ENCODE data around the gene SAFB.
"Not testable (repeated sequence)": the region's sequence is repeated elsewhere in the genome, so short reads cannot be mapped to it uniquely, and the experiment has no call there.

SAFB gene

DNA sequence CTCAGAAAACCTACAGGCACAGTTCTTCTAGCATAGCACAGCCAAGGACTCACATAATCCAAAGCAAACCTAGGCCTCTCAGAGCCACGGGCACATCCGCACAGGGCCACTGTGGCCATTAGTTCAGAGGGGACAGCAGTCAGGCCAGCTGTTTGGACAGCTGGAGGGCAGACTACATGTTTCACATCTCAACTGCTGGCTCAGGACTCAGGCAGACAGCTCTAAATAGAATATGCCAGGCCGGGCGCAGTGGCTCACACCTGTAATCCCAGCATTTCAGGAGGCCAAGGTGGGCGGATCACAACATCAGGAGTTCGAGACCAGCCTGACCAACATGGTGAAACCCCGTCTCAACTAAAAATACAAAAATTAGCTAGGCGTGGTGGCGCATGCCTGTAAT lies 27.1 kb upstream of the SAFB start:
- DNase-seq = no peak

DNA sequence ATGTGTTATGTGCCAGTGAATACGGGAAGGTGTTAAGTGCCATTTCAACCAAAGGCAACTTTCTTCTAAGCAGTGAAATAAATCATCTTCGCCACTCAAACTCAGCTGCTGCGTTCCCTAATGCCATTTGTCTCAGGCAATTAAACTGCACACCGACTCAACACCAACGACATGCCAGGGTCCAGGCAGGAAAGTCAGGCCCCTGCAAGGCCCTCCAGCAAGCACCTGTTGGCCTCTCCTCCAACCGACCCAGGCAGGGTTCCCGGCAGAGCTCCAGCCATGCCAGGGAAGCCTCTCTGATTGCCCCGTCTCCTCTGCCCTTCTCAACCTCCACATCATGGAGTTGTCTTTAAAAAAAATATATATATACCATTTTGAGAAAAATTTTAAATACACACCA lies 22.1 kb upstream of the SAFB start:
- no peak for DNase-seq

DNA sequence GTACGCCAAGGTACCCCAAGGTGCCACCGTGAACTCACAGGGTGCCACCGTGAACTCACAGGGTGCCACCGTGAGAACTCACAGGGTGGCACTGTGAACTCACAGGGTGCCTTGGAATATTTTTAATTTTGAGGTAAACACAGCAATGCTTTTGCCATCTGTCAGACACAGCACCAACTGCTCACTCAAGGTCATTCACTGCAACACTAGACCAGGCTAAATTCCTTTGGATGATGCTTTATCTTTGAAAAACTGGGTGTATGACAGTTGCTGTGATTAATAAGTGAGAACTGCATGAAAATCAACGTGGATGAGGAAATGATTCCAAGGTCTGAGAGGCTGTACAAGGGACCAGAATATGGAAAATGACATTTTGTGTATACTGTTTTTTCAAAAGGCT lies 19.3 kb upstream of the SAFB start:
- DNase-seq = no peak

DNA sequence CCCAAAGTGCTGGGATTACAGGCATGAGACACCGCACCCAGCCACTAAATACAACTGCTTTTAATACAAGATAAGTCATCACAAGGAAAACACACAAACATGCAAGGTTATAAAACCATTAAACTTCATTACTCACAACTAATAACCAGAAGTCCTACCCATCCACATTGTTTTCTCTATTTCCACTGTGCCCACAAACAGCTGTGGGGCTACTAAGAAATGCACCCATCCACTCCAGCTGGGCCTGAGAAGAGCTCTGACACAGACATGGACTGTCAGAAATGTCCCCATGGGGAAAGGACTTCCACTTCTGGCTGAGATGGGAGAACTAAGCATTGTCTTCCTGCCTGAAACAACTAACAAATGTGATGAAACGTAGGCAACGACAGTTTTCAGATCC lies 17.5 kb upstream of the SAFB start:
- no peak for DNase-seq

GRCh38 chr19:5607318-5608275 lies 15.3 kb upstream of the SAFB start:
- DNase-seq = no peak

- no peak for DNase-seq
Observed at GRCh38 chr19:5608291-5608690, 14.6 kb upstream of the SAFB start.

DNA sequence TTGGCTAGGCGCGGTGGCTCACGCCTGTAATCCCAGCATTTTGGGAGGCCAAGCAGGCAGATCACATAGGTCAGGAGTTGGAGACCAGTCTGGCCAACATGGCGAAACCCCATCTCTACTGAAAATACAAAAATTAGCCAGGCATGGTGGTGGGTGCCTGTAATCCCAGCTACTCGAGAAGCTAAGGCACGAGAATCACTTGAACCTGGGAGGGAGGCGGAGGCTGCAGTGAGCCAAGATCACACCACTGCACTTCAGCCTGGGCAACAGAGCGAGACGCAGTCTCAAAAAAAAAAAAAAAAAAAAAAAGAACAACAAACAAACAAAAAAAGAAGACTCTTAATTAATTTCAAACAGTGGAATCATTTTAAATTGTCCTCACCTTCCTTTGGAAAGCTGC lies 14.1 kb upstream of the SAFB start:
- not testable (repeated sequence) for DNase-seq

DNA sequence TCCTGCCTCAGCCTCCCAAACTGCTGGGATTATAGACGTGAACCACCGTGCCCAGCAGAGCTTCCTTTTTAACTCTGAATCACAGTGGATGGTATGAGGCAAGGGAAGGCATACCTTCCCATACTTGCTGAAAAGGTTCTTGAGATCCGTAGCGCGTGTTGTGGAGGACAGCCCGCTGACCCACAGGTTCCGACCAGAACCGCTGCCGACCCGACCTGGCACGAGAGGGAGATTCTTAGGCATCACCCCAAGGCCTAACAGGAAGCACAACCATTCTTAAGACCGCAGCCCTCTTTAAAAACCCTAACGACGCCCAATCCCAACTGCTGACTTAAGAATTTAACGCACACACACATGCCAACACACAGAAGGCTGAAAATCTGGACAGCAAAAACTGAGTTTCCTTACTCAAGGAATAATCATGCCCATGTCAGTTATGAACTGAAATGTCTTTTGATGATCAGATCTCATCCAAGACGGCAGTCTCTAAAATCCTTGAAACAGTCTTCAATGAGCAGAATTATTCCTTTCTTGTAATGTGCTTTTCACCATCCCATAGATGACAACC lies 12.9 kb upstream of the SAFB start:
- DNase-seq = no peak

DNA sequence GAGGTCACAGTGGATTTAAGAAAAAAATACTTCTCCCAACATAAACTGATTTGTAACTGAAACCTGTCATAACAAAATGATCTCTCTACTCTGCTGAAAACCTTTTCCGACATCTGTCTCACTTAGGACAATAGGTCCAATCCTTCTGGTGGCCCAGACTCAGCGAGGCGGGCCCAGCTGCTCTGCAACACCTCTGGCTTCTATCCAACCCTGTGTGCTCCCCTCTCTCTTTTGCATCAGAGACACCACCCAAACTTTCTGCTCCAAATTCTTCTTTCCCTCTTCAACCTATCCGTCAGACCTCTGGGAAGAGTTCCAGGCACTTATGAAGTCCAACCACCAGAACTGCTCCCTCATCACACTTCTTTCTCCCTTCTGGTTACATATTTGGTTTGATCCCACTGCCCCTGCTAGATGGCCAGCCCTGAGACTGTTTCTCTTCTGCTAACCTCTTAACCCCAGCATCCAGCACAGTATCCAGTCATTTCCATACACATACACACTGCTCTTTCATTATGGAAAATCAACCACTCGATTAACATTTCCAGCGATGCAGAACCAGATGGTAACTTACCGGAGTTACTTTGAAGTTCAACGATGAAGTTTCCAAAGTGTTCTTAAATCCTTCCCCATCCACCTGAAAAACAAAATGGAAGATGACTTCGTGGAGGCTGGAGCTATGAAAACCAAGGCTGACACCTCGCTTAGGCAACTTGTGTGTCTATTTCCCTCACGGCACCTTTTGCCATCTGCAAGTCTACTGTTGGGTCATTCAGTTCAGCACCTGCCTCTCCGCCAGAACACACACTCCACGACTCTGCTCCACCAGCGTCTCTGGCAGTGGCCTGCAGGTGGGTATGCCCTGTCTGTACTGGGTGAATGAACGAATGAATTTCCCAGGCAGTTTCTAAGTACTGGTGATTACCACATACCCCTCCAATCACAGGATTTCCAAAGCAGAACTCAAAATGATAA lies 9.7 kb upstream of the SAFB start:
- DNase-seq = no peak

DNA sequence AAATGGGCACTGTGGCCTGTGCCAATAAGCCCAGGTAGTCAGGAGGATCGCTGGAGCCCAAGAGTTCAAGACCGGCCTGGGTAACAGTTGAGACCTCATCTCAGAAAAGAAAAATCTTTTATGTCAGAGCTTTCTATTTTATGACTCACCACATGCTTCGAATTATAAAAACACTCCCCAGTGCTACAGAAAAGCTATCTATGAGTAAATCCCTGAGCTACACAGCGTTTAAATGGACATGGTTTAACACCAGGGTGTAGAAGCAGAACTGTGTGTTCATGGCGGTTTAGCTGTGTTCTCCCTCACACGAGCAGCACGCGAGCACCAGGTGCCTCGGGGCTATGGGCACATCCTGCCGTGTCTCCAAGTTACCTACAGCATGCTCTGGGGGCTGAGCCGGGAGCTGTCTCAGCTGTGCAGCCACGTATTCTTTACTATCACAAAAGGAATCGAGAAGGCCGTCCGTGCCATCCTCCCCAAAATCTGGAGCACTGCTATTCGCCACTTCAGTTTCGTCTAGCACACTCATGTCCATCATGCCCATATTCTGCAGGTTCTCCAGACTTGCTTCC lies 7.0 kb upstream of the SAFB start:
- DNase-seq = no peak

DNA sequence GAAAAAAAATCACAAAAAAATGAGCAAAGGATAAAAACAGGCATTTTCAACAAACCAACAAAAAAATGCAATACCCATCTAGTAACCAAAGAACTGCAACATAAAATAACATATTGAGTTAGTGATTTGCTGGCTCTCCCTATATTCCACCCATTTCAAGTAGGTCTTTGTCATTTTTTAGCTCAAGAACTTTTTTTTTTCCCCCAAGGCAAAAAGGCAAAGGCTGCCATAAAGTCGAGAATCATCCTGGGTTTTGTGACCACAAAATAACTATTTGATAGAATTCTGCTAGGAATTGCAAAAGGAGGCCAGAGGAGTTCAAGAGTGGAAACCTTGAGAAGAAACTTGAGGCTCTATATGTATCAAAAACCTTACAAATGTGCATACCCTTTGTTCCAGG lies 5.8 kb upstream of the SAFB start:
- DNase-seq = no peak

DNA sequence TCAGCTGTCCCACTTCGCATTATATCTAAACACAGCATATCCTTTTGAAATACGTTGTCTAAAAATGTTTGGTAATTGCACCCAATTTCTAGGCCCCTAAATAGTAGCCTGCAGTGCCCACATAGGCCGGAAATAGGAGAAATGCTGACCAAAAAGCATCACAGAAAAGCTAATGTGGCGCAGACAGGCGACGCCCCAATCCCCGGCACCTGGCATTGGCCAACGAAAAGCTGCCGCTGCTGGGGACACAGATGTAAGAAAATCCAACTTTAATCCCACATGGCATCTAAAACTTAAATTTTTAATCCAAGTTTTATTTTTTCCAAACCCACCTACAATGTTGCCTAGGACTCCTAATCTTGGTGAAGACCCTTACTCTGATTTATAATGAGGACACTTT lies 4.3 kb upstream of the SAFB start:
- DNase-seq = no peak

GRCh38 chr19:5619946-5620345 lies 2.9 kb upstream of the SAFB start:
- DNase-seq = no peak

DNA sequence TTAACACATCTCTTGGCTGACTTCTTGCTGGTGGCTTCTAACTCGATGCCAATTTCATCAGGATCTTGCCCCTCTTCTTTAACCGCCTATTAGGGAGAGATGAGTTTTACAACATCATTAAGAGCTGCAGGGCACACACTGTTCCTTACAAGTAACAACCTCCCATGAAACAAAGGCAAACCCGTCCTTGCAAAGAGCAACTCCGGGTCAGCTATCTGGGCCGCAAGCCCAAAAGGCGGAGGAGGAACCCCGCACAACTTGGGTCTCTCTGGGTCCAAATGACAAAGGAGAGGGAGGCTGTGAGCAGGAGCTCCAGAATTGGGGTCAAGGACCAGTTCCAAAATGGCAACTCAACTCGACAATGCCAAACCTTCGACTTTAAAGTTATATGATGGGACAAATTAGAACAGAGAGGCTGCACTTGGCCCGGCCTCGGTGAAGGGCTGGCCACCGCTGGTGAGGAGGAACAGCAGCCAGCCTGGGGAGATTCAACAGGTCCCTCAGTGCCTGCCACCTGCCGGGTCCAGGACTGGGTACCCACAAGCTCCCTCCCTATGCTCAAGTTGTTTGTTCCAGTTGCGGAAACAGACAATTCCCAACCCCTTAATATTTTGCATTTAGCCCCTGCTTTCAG lies 1.5 kb upstream of the SAFB start:
- no peak for DNase-seq

DNA sequence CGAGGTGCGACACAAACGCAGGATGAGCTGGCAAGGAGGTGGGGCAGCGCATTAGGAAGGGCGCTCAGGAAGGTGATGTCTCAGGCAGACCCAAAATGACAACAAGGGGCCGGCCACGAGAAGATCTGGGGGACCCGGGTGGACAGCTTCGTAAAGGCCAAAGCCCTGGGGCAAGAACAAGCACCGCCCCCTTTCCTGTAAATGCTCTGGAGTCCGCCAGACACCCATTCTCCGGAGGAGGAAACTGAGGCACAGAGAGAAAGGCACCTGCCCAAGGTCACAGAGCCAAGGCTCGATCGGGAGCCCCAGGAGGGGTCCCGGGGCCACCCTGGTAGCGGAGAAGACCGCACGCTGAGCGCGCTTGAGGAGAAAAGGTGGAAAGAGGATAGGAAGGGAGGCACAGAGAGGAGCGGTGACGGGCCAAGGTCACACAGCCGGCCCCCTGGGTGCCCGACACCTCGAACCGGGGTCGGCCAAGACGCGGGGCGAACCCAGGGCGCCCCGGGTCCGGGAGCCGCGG lies 878 bp upstream of the SAFB start:
- DNase-seq = no peak

GRCh38 chr19:5623397-5624017 lies 624 bp downstream of the SAFB start:
- DNase-seq = no peak

DNA sequence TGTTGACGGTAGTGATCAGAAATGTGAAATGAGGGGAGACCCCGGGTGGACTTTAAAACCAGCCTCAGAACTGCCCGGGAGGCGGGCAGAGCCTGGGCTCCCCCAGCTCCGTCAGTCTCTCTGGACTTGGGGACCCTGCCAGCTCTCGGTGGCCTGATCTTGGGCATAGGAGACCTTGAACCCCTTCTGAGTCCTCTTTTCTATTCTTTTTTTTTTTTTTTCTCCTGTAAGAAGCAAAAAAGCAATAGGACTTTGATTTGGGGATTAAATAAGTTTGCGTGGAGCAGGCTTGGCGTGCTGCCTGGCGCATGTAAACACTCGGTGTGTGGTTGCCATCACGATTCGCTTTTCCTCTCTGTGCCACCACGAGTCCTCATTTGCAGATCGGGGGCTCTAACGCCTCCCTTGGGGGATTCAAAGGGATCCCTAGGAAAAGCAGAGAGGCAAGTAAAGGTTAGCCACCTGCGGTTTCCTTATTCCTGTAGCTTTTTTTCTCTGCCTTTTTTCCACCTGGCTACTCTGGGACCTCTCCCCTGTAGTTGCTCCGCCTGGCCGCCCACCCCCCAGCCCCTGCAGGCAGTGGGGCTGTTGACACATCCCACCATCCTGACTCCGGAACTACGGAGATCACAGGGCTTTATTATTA lies 1.3 kb downstream of the SAFB start:
- no peak for DNase-seq

DNA sequence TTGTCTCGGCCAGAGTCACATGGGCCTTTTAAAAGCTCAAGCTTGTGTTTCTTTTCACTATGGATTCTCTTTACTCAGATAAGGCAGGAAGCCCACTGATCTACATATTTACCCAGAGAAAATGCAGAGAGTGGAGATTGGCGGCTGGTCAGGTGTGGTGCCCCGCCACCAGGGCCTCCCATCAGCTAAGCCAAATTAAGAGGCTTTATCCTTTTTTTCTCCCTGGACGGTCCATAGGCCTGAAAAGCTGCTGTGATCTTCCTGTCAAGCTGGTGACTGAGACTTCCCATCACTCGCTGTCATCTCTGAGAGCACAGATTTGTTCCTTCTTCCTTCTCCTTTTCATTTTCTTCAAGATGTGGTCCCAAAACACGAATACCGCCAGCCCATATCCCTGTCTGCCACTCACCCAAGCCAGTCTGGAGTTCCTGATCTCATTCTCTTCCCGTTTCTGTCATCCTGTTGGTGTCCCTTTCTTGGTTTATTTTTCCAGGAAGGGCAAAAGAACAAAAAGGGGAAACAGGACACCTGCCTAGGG lies 1.9 kb downstream of the SAFB start:
- DNase-seq = no peak

DNA sequence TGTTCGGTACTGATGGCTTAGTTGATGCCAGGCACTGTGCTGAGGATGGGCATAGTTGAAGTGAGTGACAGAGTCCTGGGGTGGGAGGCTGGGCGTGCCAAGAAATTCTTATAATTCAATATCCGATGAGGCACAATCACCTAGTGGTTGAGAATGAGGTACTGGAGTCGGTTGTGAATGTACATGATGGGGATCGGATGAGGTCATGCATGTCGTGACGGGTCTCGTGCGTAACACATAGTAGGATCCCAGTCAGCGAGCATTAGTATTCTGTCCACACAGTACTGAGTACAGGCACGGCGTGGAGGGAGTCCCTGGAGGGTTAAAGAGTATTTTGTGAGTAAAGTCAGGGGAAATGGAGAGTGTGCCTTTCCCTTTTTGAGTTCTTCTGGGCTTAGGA lies 2.8 kb downstream of the SAFB start:
- no peak for DNase-seq

DNA sequence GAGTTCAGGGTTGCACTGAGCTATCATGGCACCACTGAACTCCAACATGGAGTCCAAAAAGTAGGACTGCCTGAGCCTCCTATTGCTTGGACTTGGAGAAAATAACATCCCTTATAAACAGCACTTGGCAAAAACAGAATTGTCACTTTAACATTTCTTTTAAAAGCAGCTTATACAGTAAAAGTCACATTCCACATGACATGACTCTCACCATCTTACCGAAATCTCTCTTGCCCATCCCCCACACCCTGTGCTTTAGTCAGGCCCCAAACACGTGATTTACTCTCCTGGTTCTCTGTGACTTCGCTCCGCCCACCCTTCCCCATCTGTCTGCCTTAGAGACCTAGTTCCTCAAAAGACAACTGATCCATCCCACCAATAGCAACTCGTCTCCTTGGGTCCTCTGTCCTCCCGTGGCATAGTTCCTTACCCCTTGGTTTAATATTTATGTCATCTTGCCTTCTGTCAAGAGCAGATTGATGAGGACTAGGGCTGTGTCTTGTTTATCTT lies 4.6 kb downstream of the SAFB start:
- DNase-seq = no peak

GRCh38 chr19:5628461-5628860 lies 5.6 kb downstream of the SAFB start:
- no peak for DNase-seq

Measured in T1000 (cell line).